GM23338 (cell line): Measurements from ENCODE around the gene ARHGEF10L. TPM values are rescaled to one million over a fixed set of nuclear protein-coding genes. Genes with fewer than 3 reads are reported as not detected.

Experiments used
- ATAC-seq: fragments of 200-7000 bp; cut with Tn5 transposase; 3 replicates; pipeline ENCODE4 v1.9.1; 2020
- DNase-seq: peaks from one replicate; pipeline ENCODE4 v3.0.0-alpha.2; 2015; ENCODE audit warnings: low spot score
- H2AFZ ChIP-seq: fragments of 200-600 bp; sonication (generic); 2 replicates; pipeline ENCODE4 v1.8.0; 2016; ENCODE audit warnings: antibody characterized with exemption, mild to moderate bottlenecking, moderate library complexity
- H3F3A ChIP-seq: fragments of 200-600 bp; sonication (generic); replicated peaks from 2 replicates; pipeline ENCODE4 v1.8.0; 2017; ENCODE audit warnings: antibody characterized with exemption, mixed run types, low read depth
- H3K27ac ChIP-seq: fragments of 200-600 bp; sonication (generic); 2 replicates; pipeline ENCODE4 v1.6.1; 2016; ENCODE audit warnings: low read depth
- H3K27me3 ChIP-seq: fragments of 200-600 bp; sonication (generic); 2 replicates; pipeline ENCODE4 v1.8.0; 2016; ENCODE audit warnings: mild to moderate bottlenecking, mixed run types, moderate library complexity; ENCODE audit not compliant: insufficient read depth
- H3K36me3 ChIP-seq: fragments of 200-600 bp; sonication (generic); 2 replicates; pipeline ENCODE4 v1.8.0; 2016; ENCODE audit warnings: mild to moderate bottlenecking; ENCODE audit not compliant: insufficient read depth
- H3K4me1 ChIP-seq: fragments of 200-600 bp; sonication (generic); 2 replicates; pipeline ENCODE4 v1.8.0; 2016; ENCODE audit warnings: mild to moderate bottlenecking, moderate library complexity; ENCODE audit not compliant: insufficient read depth
- H3K4me2 ChIP-seq: fragments of 200-600 bp; sonication (generic); 2 replicates; pipeline ENCODE4 v1.7.1; 2017; ENCODE audit warnings: mixed run types
- H3K4me3 ChIP-seq: fragments of 200-600 bp; sonication (generic); 2 replicates; pipeline ENCODE4 v1.6.1; 2016; ENCODE audit warnings: mixed run types
- H3K79me2 ChIP-seq: fragments of 200-600 bp; sonication (generic); replicated peaks from 2 replicates; pipeline ENCODE4 v1.8.0; 2017; ENCODE audit warnings: mild to moderate bottlenecking; ENCODE audit not compliant: insufficient read depth
- H3K9me2 ChIP-seq: fragments of 200-600 bp; sonication (generic); 2 replicates; pipeline ENCODE4 v1.8.0; 2017; ENCODE audit not compliant: insufficient read depth
- H4K20me1 ChIP-seq: fragments of 200-600 bp; sonication (generic); replicated peaks from 2 replicates; pipeline ENCODE4 v1.8.0; 2017; ENCODE audit warnings: mild to moderate bottlenecking; ENCODE audit not compliant: insufficient read depth
- H3K27ac Mint-ChIP-seq: 2 replicates; pipeline ENCODE4 v1.8.0; 2020; ENCODE audit warnings: inconsistent platforms, mild to moderate bottlenecking, moderate library complexity, mixed read lengths
- H3K27me3 Mint-ChIP-seq: 3 replicates; pipeline ENCODE4 v1.8.0; 2022; ENCODE audit warnings: low read depth, mild to moderate bottlenecking, moderate library complexity, mixed read lengths, inconsistent platforms; ENCODE audit not compliant: insufficient read depth, poor library complexity
- H3K36me3 Mint-ChIP-seq: 3 replicates; pipeline ENCODE4 v1.8.0; 2021; ENCODE audit warnings: low read depth, mild to moderate bottlenecking, inconsistent platforms, moderate library complexity, mixed read lengths
- H3K4me1 Mint-ChIP-seq: 3 replicates; pipeline ENCODE4 v1.8.0; 2020; ENCODE audit warnings: mild to moderate bottlenecking, inconsistent platforms, mixed read lengths
- H3K4me3 Mint-ChIP-seq: 3 replicates; pipeline ENCODE4 v1.8.0; 2021; ENCODE audit warnings: moderate library complexity, mild to moderate bottlenecking, inconsistent platforms, mixed read lengths
- H3K9me3 Mint-ChIP-seq: 3 replicates; pipeline ENCODE4 v1.8.0; 2020; ENCODE audit warnings: moderate library complexity, mild to moderate bottlenecking, inconsistent platforms, mixed read lengths
- CREB1 ChIP-seq: fragments of 250-450 bp; sonication (Bioruptor Pico); IDR thresholded peaks from 2 replicates; pipeline ENCODE4 v1.5.0; 2020; ENCODE audit warnings: low read depth, mild to moderate bottlenecking, moderate library complexity
- CTCF ChIP-seq, 2 experiments: fragments of 200-600 bp in 1 of 2; sonication (generic) in 1 of 2; conservative IDR thresholded peaks; 2 replicates each; pipeline versions ENCODE4 v1.5.1 to v1.6.1; 2016 to 2017; ENCODE audit warnings: antibody characterized with exemption in 2 of 2, low read depth in 2 of 2, mild to moderate bottlenecking in 2 of 2, moderate library complexity in 1 of 2
- EZH2 ChIP-seq: fragments of 200-600 bp; sonication (generic); IDR thresholded peaks from one replicate; pipeline ENCODE4 v1.8.0; 2017; ENCODE audit warnings: antibody characterized with exemption, mild to moderate bottlenecking, low read depth; ENCODE audit not compliant: unreplicated experiment
- NANOG ChIP-seq: IDR thresholded peaks from 2 replicates; pipeline ENCODE4 v1.6.1; 2016; ENCODE audit warnings: antibody characterized with exemption, borderline replicate concordance
- POLR2AphosphoS5 ChIP-seq: IDR thresholded peaks from 2 replicates; pipeline ENCODE4 v1.6.1; 2016; ENCODE audit warnings: antibody characterized with exemption, low read depth
- REST ChIP-seq: IDR thresholded peaks from one replicate; pipeline ENCODE4 v1.6.1; 2018; ENCODE audit warnings: antibody characterized with exemption; ENCODE audit not compliant: unreplicated experiment
- STAT1 ChIP-seq: IDR thresholded peaks from one replicate; pipeline ENCODE4 v1.6.1; 2016; ENCODE audit warnings: antibody characterized with exemption; ENCODE audit not compliant: unreplicated experiment
- ZNF114 ChIP-seq: fragments of 250-450 bp; sonication (Bioruptor Pico); IDR thresholded peaks from 2 replicates; pipeline ENCODE4 v1.5.0; 2020; ENCODE audit warnings: mild to moderate bottlenecking, moderate library complexity
- ZNF331 ChIP-seq: fragments of 250-450 bp; sonication (Bioruptor Pico); IDR thresholded peaks from 2 replicates; pipeline ENCODE4 v1.5.0; 2020; ENCODE audit warnings: low read depth, mild to moderate bottlenecking, moderate library complexity
- polyA plus RNA-seq: library from polyadenylated mRNA; unstranded; fragments of >200 nt; fragmentation: Nextera tagmentation; extraction: Ambion mirVana; gene quantifications from 2 replicates; pipeline ENCODE4 v1.2.1, GENCODE V29; 2016
- total RNA-seq: library from RNA; depleted of rRNA; stranded (reverse); fragments of >200 nt; shearing (Covaris generic); gene quantifications from 2 replicates; pipeline ENCODE4 v1.2.3, GENCODE V29; 2014
- TF ChIP-seq, protein P1 (sequence below): fragments of 250-450 bp; sonication (Bioruptor Pico); IDR thresholded peaks from 2 replicates; pipeline ENCODE4 v1.5.0; 2020; ENCODE audit warnings: mild to moderate bottlenecking, moderate library complexity

Gene ARHGEF10L
- total and polyA plus RNA-seq, 2 experiments from 2014 or later, result 12.1 to 46.8 TPM

- Mint-ChIP-seq H3K4me1 (peaks cover 27% of the 10 kb centered on the region), H3K27ac (no peak overlapping the region), H3K9me3 (no peaks in the 10 kb centered on the region; the same call in 2 of the 3 replicates), H3K27me3 (peaks cover 25% of the 10 kb centered on the region), H3K36me3 (peaks cover 24% of the 10 kb centered on the region), H3K4me3 (no peak overlapping the region)
- H4K20me1 ChIP-seq, result peaks cover 4% of the 10 kb centered on the region
- H3K36me3 ChIP-seq, result 0 out of 2 replicates have a peak, but pooled peaks cover 4% of the 10 kb centered on the region
- H3K79me2 ChIP-seq, result 0 out of 2 replicates have a peak, but pooled peaks cover 3% of the 10 kb centered on the region
- H3K4me2 ChIP-seq, result no peak overlapping the region
- H3K4me3 ChIP-seq, result no peak overlapping the region
- peaks cover 11% of the 10 kb centered on the region; the same call in 1 of the 2 replicates for H3K4me1 ChIP-seq
- TF ChIP-seq CTCF (conservative IDR thresholded peaks at IDR 0.05; ENCODE audit: low read depth in 2 of 2), result no peak
- no peak for TF ChIP-seq STAT1
- no peak for TF ChIP-seq CREB1
- TF ChIP-seq ZNF331 (CRISPR knock-in tag), result no peak
- TF ChIP-seq, protein P1, sequence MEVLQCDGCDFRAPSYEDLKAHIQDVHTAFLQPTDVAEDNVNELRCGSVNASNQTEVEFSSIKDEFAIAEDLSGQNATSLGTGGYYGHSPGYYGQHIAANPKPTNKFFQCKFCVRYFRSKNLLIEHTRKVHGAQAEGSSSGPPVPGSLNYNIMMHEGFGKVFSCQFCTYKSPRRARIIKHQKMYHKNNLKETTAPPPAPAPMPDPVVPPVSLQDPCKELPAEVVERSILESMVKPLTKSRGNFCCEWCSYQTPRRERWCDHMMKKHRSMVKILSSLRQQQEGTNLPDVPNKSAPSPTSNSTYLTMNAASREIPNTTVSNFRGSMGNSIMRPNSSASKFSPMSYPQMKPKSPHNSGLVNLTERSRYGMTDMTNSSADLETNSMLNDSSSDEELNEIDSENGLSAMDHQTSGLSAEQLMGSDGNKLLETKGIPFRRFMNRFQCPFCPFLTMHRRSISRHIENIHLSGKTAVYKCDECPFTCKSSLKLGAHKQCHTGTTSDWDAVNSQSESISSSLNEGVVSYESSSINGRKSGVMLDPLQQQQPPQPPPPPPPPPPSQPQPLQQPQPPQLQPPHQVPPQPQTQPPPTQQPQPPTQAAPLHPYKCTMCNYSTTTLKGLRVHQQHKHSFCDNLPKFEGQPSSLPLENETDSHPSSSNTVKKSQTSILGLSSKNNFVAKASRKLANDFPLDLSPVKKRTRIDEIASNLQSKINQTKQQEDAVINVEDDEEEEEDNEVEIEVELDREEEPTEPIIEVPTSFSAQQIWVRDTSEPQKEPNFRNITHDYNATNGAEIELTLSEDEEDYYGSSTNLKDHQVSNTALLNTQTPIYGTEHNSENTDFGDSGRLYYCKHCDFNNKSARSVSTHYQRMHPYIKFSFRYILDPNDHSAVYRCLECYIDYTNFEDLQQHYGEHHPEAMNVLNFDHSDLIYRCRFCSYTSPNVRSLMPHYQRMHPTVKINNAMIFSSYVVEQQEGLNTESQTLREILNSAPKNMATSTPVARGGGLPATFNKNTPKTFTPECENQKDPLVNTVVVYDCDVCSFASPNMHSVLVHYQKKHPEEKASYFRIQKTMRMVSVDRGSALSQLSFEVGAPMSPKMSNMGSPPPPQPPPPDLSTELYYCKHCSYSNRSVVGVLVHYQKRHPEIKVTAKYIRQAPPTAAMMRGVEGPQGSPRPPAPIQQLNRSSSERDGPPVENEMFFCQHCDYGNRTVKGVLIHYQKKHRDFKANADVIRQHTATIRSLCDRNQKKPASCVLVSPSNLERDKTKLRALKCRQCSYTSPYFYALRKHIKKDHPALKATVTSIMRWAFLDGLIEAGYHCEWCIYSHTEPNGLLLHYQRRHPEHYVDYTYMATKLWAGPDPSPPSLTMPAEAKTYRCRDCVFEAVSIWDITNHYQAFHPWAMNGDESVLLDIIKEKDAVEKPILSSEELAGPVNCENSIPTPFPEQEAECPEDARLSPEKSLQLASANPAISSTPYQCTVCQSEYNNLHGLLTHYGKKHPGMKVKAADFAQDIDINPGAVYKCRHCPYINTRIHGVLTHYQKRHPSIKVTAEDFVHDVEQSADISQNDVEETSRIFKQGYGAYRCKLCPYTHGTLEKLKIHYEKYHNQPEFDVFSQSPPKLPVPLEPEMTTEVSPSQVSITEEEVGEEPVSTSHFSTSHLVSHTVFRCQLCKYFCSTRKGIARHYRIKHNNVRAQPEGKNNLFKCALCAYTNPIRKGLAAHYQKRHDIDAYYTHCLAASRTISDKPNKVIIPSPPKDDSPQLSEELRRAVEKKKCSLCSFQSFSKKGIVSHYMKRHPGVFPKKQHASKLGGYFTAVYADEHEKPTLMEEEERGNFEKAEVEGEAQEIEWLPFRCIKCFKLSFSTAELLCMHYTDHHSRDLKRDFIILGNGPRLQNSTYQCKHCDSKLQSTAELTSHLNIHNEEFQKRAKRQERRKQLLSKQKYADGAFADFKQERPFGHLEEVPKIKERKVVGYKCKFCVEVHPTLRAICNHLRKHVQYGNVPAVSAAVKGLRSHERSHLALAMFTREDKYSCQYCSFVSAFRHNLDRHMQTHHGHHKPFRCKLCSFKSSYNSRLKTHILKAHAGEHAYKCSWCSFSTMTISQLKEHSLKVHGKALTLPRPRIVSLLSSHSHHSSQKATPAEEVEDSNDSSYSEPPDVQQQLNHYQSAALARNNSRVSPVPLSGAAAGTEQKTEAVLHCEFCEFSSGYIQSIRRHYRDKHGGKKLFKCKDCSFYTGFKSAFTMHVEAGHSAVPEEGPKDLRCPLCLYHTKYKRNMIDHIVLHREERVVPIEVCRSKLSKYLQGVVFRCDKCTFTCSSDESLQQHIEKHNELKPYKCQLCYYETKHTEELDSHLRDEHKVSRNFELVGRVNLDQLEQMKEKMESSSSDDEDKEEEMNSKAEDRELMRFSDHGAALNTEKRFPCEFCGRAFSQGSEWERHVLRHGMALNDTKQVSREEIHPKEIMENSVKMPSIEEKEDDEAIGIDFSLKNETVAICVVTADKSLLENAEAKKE (CRISPR knock-in tag), result no peak
- TF ChIP-seq EZH2, result no peak
- no peak for TF ChIP-seq REST
- TF ChIP-seq POLR2AphosphoS5, result no peak
- TF ChIP-seq ZNF114, result no peak
- TF ChIP-seq NANOG, result no peak
- ATAC-seq, result peak; percentile 61
- H3K27me3 ChIP-seq, result no peaks in the 10 kb centered on the region
- peak; percentile 66 for DNase-seq
- H2AFZ ChIP-seq, result no peak overlapping the region
- H3K9me2 ChIP-seq, result no peaks in the 10 kb centered on the region
- H3F3A ChIP-seq, result no peaks in the 10 kb centered on the region
- peak overlapping the region; percentile 50; the same call in 1 of the 2 replicates for H3K27ac ChIP-seq
These were observed 132.2 kb downstream of the ARHGEF10L start for GRCh38 chr1:17671741-17672140.
